Measurements from ENCODE around the gene PRSS35.
"Not testable (repeated sequence)": the region's sequence is repeated elsewhere in the genome, so short reads cannot be mapped to it uniquely, and the experiment has no call there.

The PRSS35 gene

DNA sequence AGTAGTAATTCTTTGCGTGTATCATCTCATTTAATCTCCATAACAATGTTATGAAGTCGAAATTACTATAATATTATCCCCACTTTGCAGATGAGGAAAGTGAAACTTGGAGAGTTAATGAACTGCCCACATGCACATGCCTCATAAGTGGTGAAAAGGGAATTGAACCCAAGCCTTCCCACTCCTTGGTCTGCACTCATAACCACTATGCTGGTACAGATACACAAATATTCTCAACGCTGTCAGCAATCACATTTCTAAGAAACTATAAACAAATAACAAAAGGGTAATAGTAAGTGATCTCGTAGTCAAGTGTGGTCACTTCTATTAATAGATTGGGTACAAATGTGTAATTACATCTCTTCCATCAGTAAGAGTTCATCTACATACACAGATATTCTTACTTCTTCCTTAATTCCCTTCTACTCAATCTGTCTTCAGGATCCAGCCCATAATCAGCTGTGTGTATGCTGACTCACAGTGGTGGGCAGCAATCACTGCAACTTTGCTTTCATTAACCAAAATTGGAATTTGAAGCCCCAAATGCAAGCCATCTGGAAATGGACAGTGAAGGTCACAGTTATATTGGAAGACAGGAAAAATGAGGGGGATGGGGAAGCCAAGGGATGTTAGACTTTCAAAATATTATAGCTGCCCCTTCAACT, 6.6 kb downstream of the PRSS35 start:
- DNase-seq: no peak

DNA sequence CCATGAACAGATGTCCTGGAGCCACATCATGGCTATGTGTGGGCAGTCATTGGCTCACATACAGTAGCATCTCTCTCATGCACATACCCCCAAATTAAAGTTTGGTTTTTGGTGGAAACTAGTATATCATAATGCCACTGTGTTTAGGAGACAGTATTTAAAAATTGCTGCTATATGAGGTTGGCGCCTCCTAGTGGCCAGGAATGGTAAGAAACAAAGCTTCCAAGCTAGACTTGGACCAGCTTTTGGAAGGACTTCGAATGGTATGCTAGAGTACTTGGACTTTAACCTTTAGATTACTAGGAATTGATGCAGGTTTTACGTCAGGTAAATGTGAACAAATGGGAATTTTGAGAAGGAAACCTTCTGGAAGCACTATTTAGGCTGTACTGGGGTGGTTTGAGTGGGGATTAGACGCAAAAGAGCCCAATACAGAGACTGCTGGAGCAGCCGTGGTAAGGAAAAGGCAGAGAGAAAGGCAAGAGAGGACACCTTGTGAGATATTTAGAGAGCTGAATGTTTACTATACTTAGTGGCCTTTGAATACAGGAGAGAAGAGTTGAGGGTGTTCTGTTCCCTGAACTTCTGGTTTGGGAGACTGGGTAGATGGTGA, 23.8 kb downstream of the PRSS35 start:
- DNase-seq: peak; percentile 25

DNA sequence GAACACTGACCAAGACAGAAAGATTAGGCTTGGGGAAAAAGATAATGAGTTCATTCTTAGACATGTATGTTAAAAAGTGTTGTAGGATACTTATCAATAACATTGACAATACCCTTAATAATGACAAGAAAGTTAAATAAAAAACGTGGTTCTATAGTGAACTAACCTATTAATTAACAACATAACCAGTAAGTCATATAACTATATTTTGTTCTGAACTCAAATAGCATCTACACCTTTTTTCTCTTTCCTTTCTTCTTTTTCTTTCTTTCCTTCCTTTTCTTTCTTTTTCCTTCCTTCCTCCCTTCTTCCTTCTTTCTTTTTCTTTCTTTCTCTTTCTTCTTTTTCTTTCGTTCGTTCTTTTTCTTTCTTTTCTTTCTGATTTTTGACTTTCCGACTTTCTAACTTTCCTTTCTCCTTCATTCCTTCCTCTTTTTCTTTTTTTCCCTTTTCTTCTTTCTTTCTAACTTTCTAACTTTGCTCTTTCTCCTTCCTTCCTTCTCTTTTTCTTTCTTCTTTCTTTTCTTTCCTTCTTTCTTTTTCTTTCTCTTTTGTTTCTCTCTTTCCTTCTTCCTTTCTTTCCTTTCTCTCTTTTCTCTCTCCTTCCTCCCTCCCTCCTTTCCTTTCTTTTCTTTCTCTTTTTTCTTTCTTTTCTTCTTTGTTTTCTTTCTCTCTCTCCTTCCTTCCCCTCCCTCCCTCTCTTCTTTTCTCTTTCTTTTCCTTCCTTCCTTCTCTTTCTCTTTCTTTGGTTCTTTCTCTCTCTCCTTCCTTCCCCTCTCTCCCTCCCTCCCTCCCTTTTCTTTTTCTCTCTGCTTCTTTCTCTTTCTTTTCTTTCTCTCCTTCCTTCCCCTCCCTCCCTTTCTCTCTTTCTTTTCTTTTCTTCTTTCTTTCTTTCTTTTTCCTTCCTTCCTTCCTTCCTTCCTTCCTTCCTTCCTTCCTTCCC, 24.6 kb downstream of the PRSS35 start:
- no peak for DNase-seq

DNA sequence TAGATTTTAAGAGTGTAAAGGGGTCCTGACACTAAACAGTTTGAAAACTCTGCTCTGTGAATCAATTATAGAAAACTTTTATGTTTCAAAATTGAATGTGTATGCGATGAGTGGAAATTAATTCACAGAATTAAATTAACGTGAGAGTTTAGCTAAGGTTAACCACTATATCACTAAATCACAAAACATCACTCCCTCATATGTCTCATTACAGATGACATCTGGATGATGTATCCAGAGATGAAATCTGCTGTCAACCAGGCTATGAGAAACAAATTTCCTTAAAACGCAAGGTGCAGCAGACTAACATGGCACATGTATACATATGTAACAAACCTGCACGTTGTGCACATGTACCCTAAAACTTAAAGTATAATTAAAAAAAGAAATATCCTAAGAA, 27.3 kb downstream of the PRSS35 start:
- no peak for DNase-seq

GRCh38 chr6:83546636-83547035, 34.3 kb downstream of the PRSS35 start:
- no peak for DNase-seq

DNA sequence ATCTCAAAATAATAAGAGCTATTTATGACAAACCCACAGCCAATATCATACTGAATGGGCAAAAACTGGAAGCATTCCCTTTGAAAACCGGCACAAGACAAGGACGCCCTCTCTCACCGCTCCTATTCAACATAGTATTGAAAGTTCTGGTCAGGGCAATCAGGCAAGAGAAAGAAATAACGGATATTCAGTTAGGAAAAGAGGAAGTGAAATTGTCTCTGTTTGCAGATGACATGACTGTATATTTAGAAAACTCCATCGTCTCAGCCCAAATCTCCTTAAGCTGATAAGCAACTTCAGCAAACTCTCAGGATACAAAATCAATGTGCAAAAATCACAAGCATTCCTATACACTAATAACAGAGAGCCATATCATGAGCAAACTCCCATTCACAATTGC, 38.1 kb downstream of the PRSS35 start:
- DNase-seq: not testable (repeated sequence)

- not testable (repeated sequence) for DNase-seq
Measured at GRCh38 chr6:83551748-83552147, 39.4 kb downstream of the PRSS35 start.

- DNase-seq: no peak
Measured at GRCh38 chr6:83556871-83557270, 44.5 kb downstream of the PRSS35 start.

DNA sequence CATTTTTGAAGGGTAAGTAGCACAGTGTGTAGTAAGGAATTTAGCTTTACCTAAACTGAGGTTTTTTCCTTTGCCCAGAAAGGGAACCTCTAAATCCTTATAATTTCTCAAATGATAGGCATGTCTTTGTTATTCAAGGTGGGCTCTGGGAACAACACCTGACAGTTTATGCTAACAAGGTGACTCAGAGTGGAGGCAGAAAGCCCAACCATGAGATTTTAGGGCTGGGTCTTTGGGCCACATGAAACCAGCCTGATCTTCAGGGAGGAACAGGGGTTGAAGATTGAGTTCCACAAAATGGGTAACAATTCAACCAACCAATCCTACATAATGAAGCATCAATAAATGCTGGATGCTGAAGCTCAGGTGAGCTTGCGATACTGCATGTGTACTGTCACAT, 46.6 kb downstream of the PRSS35 start:
- no peak for DNase-seq

DNA sequence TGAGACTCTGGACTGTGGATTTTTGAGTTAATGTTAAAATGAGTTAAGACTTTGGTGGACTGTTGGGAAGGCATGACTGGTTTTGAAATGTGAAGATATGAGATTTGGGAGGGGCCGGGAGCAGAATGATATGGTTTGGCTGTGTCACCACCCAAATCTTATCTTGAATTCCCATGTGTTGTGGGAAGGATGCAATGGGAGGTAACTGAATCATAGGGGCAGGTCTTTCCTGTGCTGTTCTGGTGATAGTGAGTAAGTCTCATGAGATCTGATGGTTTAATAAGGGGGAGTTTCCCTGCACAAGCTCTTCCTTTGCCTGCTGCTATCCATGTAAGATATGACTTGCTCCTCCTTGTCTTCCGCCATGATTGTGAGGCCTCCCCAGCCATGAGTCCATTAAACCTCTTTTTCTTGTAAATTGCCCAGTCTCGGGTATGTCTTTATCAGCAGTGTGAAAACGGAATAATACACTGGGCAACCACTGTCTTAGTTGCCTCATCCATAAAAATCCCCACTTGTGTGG, 59.4 kb downstream of the PRSS35 start:
- DNase-seq: not testable (repeated sequence)

DNA sequence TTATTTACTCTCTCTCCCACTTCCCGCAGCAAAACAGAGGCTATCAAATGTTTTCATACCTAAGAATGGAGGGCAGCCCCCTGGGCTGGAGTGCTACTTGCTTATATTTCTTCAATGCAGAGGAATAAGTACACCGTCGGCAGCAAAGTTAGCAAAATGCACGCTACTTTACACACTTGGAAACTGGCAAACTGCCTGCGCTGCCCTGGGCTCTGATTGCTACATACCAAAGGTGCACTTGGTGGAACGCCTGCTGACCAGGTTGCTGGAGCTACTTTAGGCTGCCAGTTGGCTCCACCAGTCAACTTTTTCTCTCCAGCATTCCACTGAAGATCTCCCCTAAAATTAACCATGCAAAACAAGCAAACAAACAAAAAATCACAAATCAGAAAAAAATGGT, 62.4 kb downstream of the PRSS35 start:
- no peak for DNase-seq

Data from activated CD4-positive, alpha-beta T cell treated with anti-CD3 and anti-CD28 coated beads, Interleukin-2, amount 50 U/mL, for 1 hour (primary cell).